H9 (cell line): Measurements from ENCODE around the gene EFCC1. TPM values are rescaled to one million over a fixed set of nuclear protein-coding genes. Genes with fewer than 3 reads are reported as not detected.

Source experiments
- DNase-seq: peaks from one replicate; pipeline ENCODE4 v3.0.0-alpha.2; 2017
- H2AFZ ChIP-seq: one replicate; pipeline ENCODE4 v1.6.1; 2013; ENCODE audit warnings: mild to moderate bottlenecking, low read length, control low read depth, moderate library complexity
- H2AK5ac ChIP-seq: 2 replicates; pipeline ENCODE4 v1.6.1; 2013; ENCODE audit warnings: low read length, control low read depth, mixed read lengths; ENCODE audit not compliant: insufficient read length
- H2BK120ac ChIP-seq: one replicate; pipeline ENCODE4 v1.6.1; 2013; ENCODE audit warnings: low read depth, mild to moderate bottlenecking, low read length, control low read depth, inconsistent platforms; ENCODE audit not compliant: poor library complexity, severe bottlenecking
- H2BK12ac ChIP-seq: 2 replicates; pipeline ENCODE4 v1.6.1; 2013; ENCODE audit warnings: low read length, control low read depth, mixed read lengths, low read depth; ENCODE audit not compliant: insufficient read length
- H2BK15ac ChIP-seq: 2 replicates; pipeline ENCODE4 v1.6.1; 2013; ENCODE audit warnings: low read depth, low read length, control low read depth
- H2BK20ac ChIP-seq: one replicate; pipeline ENCODE4 v1.6.1; 2013; ENCODE audit warnings: low read depth, mild to moderate bottlenecking, low read length, control low read depth, inconsistent platforms; ENCODE audit not compliant: poor library complexity, severe bottlenecking
- H2BK5ac ChIP-seq: 2 replicates; pipeline ENCODE4 v1.6.1; 2013; ENCODE audit warnings: low read length, control low read depth, mixed read lengths; ENCODE audit not compliant: insufficient read length
- H3K14ac ChIP-seq: 2 replicates; pipeline ENCODE4 v1.6.1; 2013; ENCODE audit warnings: low read length, control low read depth; ENCODE audit not compliant: insufficient read depth
- H3K18ac ChIP-seq: 2 replicates; pipeline ENCODE4 v1.6.1; 2013; ENCODE audit warnings: low read depth, mild to moderate bottlenecking, mixed read lengths, low read length, control low read depth; ENCODE audit not compliant: insufficient read length
- H3K23ac ChIP-seq: 2 replicates; pipeline ENCODE4 v1.6.1; 2013; ENCODE audit warnings: low read length, control low read depth, mixed read lengths, low read depth; ENCODE audit not compliant: insufficient read length
- H3K23me2 ChIP-seq: 2 replicates; pipeline ENCODE4 v1.6.1; 2013; ENCODE audit warnings: low read depth, mild to moderate bottlenecking, mixed read lengths, low read length, control low read depth; ENCODE audit not compliant: insufficient read length, poor library complexity, severe bottlenecking
- H3K27ac ChIP-seq: 2 replicates; pipeline ENCODE4 v1.5.1; 2013; ENCODE audit warnings: low read length, control low read depth, mixed read lengths, low read depth; ENCODE audit not compliant: insufficient read length
- H3K27me3 ChIP-seq: 2 replicates; pipeline ENCODE4 v1.6.1; 2013; ENCODE audit warnings: low read length, control low read depth, inconsistent platforms; ENCODE audit not compliant: insufficient read depth
- H3K4ac ChIP-seq: 2 replicates; pipeline ENCODE4 v1.6.1; 2013; ENCODE audit warnings: low read depth, mild to moderate bottlenecking, control low read depth, inconsistent platforms, low read length, moderate library complexity
- H3K4me1 ChIP-seq: 2 replicates; pipeline ENCODE4 v1.6.1; 2013; ENCODE audit warnings: low read length, control low read depth, inconsistent platforms; ENCODE audit not compliant: insufficient read depth
- H3K4me2 ChIP-seq: 2 replicates; pipeline ENCODE4 v1.6.1; 2013; ENCODE audit warnings: low read length, control low read depth, mixed read lengths; ENCODE audit not compliant: insufficient read length, insufficient read depth
- H3K56ac ChIP-seq: 2 replicates; pipeline ENCODE4 v1.6.1; 2013; ENCODE audit warnings: low read depth, mild to moderate bottlenecking, mixed read lengths, low read length, control low read depth; ENCODE audit not compliant: insufficient read length
- H3K79me1 ChIP-seq: 2 replicates; pipeline ENCODE4 v1.6.1; 2013; ENCODE audit warnings: low read depth, mild to moderate bottlenecking, moderate library complexity, low read length, control low read depth, inconsistent platforms; ENCODE audit not compliant: insufficient read depth, poor library complexity, severe bottlenecking
- H3K79me2 ChIP-seq: 2 replicates; pipeline ENCODE4 v1.6.1; 2013; ENCODE audit warnings: low read length, control low read depth, inconsistent platforms; ENCODE audit not compliant: insufficient read depth
- H3K9ac ChIP-seq: 2 replicates; pipeline ENCODE4 v1.6.1; 2013; ENCODE audit warnings: low read length, control low read depth, mixed read lengths; ENCODE audit not compliant: insufficient read length; ENCODE audit errors: extremely low read depth
- H3K9me3 ChIP-seq: one replicate; pipeline ENCODE4 v1.6.1; 2013; ENCODE audit warnings: low read depth, low read length, inconsistent platforms; ENCODE audit not compliant: control insufficient read depth
- H3T11ph ChIP-seq: one replicate; pipeline ENCODE4 v1.6.1; 2013; ENCODE audit warnings: mild to moderate bottlenecking, low read length, control low read depth, inconsistent platforms
- H4K20me1 ChIP-seq: one replicate; pipeline ENCODE4 v1.6.1; 2013; ENCODE audit not compliant: control insufficient read depth, insufficient read length, insufficient read depth
- H4K5ac ChIP-seq: 2 replicates; pipeline ENCODE4 v1.6.1; 2013; ENCODE audit warnings: low read depth, mild to moderate bottlenecking, mixed read lengths, low read length, control low read depth; ENCODE audit not compliant: insufficient read length
- H4K8ac ChIP-seq: replicated peaks from 2 replicates; pipeline ENCODE4 v1.6.1; 2013; ENCODE audit warnings: low read length, control low read depth, mixed read lengths, low read depth; ENCODE audit not compliant: insufficient read length
- H4K91ac ChIP-seq: 2 replicates; pipeline ENCODE4 v1.6.1; 2013; ENCODE audit warnings: low read depth, mild to moderate bottlenecking, moderate library complexity, mixed read lengths, low read length, control low read depth; ENCODE audit not compliant: insufficient read length
- H3K27ac Mint-ChIP-seq, 3 experiments: 2 replicates in 2 of 3; 3 replicates in 1 of 3; pipeline ENCODE4 v1.8.0; 2020 to 2021; ENCODE audit warnings: mixed read lengths in 3 of 3, mild to moderate bottlenecking in 1 of 3, moderate library complexity in 1 of 3
- H3K27me3 Mint-ChIP-seq: 2 replicates; pipeline ENCODE4 v1.8.0; 2021; ENCODE audit warnings: low read depth, mild to moderate bottlenecking, moderate library complexity, mixed read lengths
- H3K36me3 Mint-ChIP-seq, 3 experiments: 2 replicates in 2 of 3; 3 replicates in 1 of 3; pipeline ENCODE4 v1.8.0; 2020 to 2021; ENCODE audit warnings: low read depth in 3 of 3, mixed read lengths in 3 of 3; ENCODE audit not compliant: insufficient read depth in 1 of 3
- H3K4me1 Mint-ChIP-seq, 2 experiments: 2 replicates each; pipeline ENCODE4 v1.8.0; 2020; ENCODE audit warnings: mixed read lengths in 2 of 2
- H3K4me3 Mint-ChIP-seq, 2 experiments: 2 replicates in 1 of 2; 3 replicates in 1 of 2; pipeline ENCODE4 v1.8.0; 2020 to 2021; ENCODE audit warnings: mild to moderate bottlenecking in 2 of 2, mixed read lengths in 2 of 2, moderate library complexity in 1 of 2
- H3K9me3 Mint-ChIP-seq, 2 experiments: 2 replicates in 1 of 2; 3 replicates in 1 of 2; pipeline ENCODE4 v1.8.0; 2020; ENCODE audit warnings: mild to moderate bottlenecking in 2 of 2, mixed read lengths in 2 of 2, moderate library complexity in 1 of 2
- WGBS: extraction: QIAGEN DNeasy Blood & Tissue Kit; methylation state at CpG from one replicate; pipeline ENCODE4 v1.1.7; 2013; ENCODE audit warnings: missing lambda C conversion rate, low lambda C conversion rate, mixed read lengths; ENCODE audit not compliant: insufficient read length; ENCODE audit errors: extremely low coverage; 5-methylcytosine and 5-hydroxymethylcytosine counted together
- total RNA-seq: library from RNA; stranded (reverse); gene quantifications from 2 replicates; pipeline ENCODE4 v1.2.1, GENCODE V29; 2021
- TF ChIP-seq, protein P1 (sequence below): fragments of 200-600 bp; sonication (generic); conservative IDR thresholded peaks from 3 replicates; pipeline ENCODE4 v1.8.0; 2021; ENCODE audit warnings: antibody characterized with exemption, mild to moderate bottlenecking

Gene EFCC1
- total RNA-seq, 1 experiment from 2014 or later: 0.09 TPM

- TF ChIP-seq, protein P1, sequence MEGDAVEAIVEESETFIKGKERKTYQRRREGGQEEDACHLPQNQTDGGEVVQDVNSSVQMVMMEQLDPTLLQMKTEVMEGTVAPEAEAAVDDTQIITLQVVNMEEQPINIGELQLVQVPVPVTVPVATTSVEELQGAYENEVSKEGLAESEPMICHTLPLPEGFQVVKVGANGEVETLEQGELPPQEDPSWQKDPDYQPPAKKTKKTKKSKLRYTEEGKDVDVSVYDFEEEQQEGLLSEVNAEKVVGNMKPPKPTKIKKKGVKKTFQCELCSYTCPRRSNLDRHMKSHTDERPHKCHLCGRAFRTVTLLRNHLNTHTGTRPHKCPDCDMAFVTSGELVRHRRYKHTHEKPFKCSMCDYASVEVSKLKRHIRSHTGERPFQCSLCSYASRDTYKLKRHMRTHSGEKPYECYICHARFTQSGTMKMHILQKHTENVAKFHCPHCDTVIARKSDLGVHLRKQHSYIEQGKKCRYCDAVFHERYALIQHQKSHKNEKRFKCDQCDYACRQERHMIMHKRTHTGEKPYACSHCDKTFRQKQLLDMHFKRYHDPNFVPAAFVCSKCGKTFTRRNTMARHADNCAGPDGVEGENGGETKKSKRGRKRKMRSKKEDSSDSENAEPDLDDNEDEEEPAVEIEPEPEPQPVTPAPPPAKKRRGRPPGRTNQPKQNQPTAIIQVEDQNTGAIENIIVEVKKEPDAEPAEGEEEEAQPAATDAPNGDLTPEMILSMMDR: peak; percentile 52
- Histone ChIP-seq H3K79me1 (no peaks in the 10 kb centered on the region), H3K79me2 (no peaks in the 10 kb centered on the region), H2AFZ (no peak overlapping the region), H4K5ac (no peak overlapping the region), H3K27ac (no peak overlapping the region), H3K56ac (no peak overlapping the region), H3K9me3 (no peaks in the 10 kb centered on the region), H4K91ac (no peak overlapping the region), H4K8ac (no peak overlapping the region), H3K9ac (no peak overlapping the region), H2BK15ac (no peak overlapping the region), H2AK5ac (no peak overlapping the region), H3K23me2 (no peaks in the 10 kb centered on the region), H3K27me3 (peaks cover 3% of the 10 kb centered on the region; the same call in 1 of the 2 replicates), H2BK20ac (no peak overlapping the region), H3K4me2 (no peak overlapping the region), H2BK5ac (no peak overlapping the region), H2BK12ac (no peak overlapping the region), H4K20me1 (no peaks in the 10 kb centered on the region), H3K18ac (no peak overlapping the region), H3K23ac (no peak overlapping the region), H3K14ac (no peak overlapping the region), H3K4ac (no peak overlapping the region), H2BK120ac (no peak overlapping the region), H3K4me1 (no peaks in the 10 kb centered on the region), H3T11ph (no peak overlapping the region)
- peak overlapping the region; percentile 54 to 72 for H3K4me3 Mint-ChIP-seq
- H3K27ac Mint-ChIP-seq: no peak overlapping the region
- DNase-seq: peak; percentile 93
- H3K27me3 Mint-ChIP-seq: peaks cover 66% of the 10 kb centered on the region
- H3K36me3 Mint-ChIP-seq: peaks cover 0 to 3% (median 0%) of the 10 kb centered on the region in 3 experiments; a peak in 1 of 7 replicates
- peaks cover 2 to 5% of the 10 kb centered on the region in 2 experiments; a peak in 3 of 4 replicates for H3K4me1 Mint-ChIP-seq
- WGBS: no CpG with 5 or more reads among the region's 54 CpGs
- H3K9me3 Mint-ChIP-seq: peaks cover 0 to 3% of the 10 kb centered on the region in 2 experiments; a peak in 2 of 5 replicates
Observed at GRCh38 chr3:129026728-129027543, 25.8 kb downstream of the EFCC1 start.
